A549 treated with Mapracorat at 1 μM for 4 hours (cell line): ENCODE data around the gene NOB1. TPM values are rescaled to one million over a fixed set of nuclear protein-coding genes. Genes with fewer than 3 reads are reported as not detected.

Experiments
- total RNA-seq: library from RNA; stranded (reverse); fragments of 200-300 nt; extraction: Qiagen RNA extraction; gene quantifications from 5 replicates; pipeline ENCODE4 v1.2.3, GENCODE V29; 2022

Gene NOB1
- total RNA-seq, result 108 to 122 TPM (median 110 TPM) in 5 replicates

GRCh38 chr16:69754469-69755310 lies at the start of gene NOB1:
NOB1 (minus strand) TSS chr16:69754926; CDS start chr16:69754910, 16 bp downstream.

DNA sequence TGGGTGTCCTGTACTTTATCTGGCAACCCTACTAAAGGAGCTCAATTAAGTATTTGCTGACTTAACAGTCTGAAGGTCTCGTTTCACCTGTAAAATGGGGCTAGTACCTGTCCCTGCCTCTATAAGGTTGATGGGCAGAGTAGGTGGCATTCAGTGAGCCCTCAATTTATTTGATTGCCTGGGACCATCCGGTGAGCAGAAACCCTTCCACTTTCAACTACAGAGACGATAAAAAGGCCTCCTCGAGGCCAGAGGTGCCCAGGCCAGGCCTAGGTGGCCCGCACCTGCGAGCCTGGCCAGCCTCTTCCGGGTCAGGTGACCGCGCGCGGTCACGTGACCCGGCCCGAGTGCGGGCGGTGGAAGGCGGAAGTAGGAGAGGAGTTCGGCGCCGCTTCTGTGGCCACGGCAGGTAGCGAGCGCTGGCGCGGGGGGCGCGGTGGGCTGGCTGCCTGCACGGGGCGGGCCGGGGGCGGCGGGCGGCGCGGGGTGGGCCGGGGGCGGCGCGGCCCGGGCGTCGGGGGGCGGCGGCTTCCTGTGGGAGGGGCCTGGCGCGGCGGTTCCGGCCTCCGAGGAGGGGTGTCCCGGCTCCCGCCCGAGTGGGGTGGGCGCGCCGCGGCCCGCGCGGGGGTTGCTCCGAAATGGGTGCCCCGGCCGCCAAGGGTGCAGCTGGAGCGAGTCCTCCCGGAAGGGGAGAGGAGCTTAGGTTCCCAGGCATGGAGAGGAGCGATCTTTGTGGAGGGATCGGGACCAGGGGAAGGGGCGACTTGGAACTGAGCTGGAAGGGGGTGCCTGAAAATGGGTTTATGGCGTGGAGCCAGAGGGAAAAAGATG lies 7.5 kb upstream of the NOB1 start, which contains the start of gene WWP2:
Gene WWP2 (plus strand): TSS at position 350 of the 831 bp plus-strand sequence. CDS start 24,679 bp downstream, outside the sequence.

GRCh38 chr16:69726313-69727060 lies 28.2 kb downstream of the NOB1 start, which contains the start of gene NQO1:
NQO1 (minus strand) TSS chr16:69726560; CDS start chr16:69726439, 121 bp downstream.

Other genes starting within 250 kb of the NOB1 start
- gene NFAT5, start 189.0 kb downstream of the NOB1 start, total RNA-seq, result 4.0 to 7.1 TPM (median 5.7 TPM) in 5 replicates
- gene NQO1, start 28.4 kb downstream of the NOB1 start, total RNA-seq, result 2,344 to 2,461 TPM (median 2,449 TPM) in 5 replicates
- gene WWP2, start 7.4 kb upstream of the NOB1 start, total RNA-seq, result 21.0 to 23.9 TPM (median 23.1 TPM) in 5 replicates
- gene CLEC18A, start 196.4 kb upstream of the NOB1 start, total RNA-seq, result 0.09 to 0.23 TPM (median 0.14 TPM) in 4 of 5 replicates, not detected in the other